ENCODE measurements around the gene NHSL2.

NHSL2 gene

GRCh38 chrX:72081605-72082320 is 171.1 kb downstream of the NHSL2 start:
- DNase-seq: no peak

GRCh38 chrX:72083291-72083690 is 172.6 kb downstream of the NHSL2 start:
- DNase-seq: no peak

DNA sequence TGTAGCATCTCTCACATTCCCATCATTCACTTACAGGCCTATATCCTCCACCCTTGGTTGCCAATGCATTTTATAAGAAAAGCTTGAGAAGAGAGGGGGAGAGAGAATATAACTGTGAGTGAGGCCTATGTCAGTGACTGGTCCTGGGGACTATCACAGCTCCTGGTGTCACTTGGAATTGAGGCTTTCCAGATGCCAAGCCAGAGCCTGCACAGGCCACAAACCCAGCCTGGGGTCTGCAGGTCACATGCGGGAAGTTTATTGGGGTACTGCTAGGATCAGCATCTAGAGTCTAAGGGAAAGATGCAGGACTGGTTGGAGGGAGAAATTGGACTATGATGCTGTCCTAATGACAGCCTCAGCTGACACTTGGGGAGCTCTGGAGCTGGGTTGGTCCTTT is 173.5 kb downstream of the NHSL2 start:
- DNase-seq: no peak

DNA sequence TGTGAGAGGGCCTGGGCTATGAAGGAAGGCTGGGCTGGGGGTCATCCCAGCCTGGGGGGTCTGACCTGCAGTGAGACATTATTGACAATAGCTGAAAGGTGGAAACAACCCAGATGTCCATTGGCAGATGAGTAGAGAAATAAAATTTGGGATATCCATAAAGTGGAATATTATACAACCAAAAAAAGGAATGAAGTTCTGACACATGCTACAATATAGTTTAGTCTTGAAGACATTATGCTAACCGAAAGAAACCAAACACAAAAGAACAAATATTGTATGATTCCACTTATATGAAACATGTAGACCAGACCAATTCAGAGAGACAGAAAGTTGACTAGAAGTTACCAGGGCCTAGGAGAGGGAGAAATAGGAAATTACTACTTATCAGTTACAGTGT is 176.3 kb downstream of the NHSL2 start:
- DNase-seq: no peak

DNA sequence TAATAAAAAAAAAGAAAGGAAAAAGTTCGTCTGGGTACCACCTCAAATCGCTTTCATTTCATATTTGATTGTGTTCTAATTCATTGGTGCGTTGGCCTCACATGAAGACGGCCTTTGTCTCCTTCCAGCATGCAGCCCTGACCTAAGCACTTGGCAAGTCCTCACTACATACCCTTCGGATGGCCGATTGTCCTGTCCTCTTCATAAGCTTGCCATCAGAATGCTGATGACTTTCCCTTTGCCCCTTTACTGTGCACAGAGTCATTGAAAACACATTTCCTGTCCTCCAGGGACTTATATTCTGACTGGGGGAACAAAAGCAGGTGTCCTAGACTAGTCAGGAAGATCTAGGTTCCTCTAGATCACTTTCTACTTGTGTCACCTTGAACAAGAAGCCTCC is 178.1 kb downstream of the NHSL2 start:
- no peak for DNase-seq

- DNase-seq: no peak
Measured at GRCh38 chrX:72089254-72089653, 178.6 kb downstream of the NHSL2 start.

DNA sequence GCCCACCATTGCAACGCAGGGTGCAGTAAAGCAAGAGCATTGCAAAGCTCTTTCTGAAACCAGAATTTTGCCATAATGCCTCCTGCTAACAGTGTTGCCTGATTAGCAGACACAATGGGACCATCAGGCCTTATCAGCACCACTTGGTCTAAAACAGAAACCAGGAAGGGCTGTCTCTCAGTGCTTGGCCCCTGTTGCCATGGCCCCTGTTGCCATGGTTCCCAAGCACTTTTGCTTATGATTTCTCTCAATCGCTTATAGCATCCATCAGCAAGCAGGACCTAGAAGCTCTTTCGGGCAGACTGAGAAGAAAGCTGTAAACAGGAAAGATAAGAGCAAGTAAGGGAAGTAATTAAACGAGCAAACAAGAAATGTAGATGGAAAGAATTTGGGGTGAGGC is 184.2 kb downstream of the NHSL2 start:
- DNase-seq: no peak

DNA sequence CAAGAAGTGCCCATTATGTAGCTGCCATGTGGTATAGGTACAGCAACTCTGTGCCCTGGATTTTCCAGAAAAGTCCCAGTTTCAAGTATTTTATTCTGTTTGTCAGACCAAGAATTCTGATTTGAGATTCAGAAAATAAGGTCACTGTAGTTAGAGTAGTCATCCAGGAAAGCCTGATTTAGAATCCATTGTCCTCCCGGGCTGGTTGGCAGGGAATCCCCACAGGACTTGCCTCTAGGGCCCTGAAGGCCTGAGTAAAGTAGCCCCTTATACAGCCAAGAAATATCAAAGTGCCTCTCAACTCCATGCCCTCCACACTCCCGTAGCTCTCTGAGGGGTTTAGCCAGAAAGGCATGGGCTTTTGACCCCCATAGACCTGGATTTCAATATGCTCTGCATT is 184.7 kb downstream of the NHSL2 start:
- DNase-seq: no peak

DNA sequence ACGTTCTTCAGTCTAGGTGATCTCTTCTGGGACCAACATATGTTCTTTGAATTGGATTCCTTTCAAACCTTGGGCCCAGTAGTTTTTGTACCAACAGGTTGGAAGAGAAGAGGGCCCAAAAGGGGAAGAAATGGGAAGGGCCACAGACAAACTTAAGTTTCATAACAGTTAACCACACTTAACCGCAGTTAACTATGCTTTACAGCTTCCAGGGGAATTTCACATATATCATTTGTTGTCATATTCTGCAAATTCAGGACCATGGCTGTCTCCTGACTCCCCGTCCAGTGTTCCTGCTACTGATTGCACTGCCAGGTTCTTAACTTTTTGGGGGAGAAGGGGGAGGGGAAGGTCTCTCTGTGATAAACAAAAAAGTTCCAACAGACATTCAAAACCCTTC is 186.5 kb downstream of the NHSL2 start:
- no peak for DNase-seq

DNA sequence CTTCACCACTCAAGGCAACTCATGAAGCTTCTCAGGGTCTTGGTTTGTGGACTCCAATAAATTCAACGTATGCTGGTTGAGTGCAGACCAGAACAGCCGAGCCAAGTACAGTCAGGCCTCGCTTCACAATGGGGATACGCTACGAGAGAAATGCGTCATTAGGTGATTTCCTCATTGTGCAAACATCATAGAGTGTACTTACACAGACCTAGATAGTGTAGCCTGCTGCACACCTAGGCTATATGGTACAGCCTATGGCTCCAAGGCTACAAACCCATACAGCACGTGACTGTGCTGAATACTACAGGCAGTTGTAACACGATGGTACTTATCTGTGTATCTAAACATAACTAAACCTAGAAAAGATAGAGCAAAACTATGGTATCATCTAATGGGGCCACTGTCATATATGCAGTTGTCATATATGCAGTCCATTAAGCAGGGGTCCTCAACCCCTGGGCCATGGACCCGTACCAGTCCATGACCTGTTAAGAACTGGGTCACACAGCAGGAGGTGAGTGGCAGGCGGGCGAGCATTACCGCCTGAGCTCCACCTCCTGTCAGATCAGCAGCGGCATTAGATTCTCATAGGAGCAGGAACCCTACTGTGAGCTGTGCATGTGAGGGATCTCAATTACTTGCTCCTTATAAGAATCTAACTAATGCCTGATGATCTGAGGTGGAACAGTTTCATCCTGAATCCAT is 189.6 kb downstream of the NHSL2 start:
- DNase-seq: no peak

DNA sequence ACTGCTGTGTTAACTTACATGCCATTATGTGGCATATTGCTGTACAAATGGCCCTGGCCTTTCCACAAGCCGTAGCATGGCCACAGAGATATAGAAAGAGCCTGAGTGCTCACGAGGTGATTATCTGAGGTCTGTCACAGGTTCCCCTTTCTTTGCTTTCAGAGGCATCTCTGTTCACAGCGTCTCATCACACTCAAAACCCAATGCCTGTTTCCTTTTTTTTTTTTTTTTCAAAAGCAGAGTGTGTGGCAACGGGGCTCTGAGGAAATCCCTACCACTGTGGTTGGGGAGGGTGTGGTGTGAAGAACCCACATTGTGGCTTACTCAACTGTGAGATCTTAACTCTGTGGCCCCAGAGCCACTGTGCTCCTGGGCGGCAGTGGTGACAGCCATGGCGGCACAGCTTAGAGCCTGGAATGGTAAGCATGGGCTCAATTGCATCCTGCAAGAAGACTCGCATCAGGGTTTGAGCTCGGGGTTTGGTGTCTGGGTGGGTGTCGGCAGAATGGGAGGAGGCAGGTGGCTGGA is 190.2 kb downstream of the NHSL2 start:
- DNase-seq: no peak

GRCh38 chrX:72101597-72102037 is 191.0 kb downstream of the NHSL2 start:
- no peak for DNase-seq

- DNase-seq: no peak
Measured at GRCh38 chrX:72102126-72102525, 191.5 kb downstream of the NHSL2 start.

DNA sequence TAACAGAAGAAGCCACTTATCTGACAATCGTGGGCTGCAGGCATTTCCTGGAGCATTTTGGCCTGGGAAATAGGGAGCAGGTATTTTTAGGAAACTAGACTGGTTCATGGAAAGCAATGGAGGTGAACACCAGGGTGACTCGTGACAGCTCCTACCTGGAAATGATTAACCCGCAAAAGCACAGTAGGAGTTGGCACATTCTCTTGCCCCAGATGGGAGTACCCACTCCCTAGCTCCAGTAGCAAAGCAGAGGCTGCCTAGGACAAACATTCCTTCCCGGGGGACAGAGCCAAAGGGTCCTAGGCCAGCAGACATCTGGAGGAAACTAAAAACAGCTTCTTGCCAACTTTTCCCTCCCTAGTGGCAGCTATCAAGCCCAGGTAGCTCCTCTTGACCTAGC is 192.1 kb downstream of the NHSL2 start:
- no peak for DNase-seq

- DNase-seq: no peak
Measured at GRCh38 chrX:72105436-72105835, 194.8 kb downstream of the NHSL2 start.

GRCh38 chrX:72107320-72107719 is 196.7 kb downstream of the NHSL2 start:
- DNase-seq: no peak

DNA sequence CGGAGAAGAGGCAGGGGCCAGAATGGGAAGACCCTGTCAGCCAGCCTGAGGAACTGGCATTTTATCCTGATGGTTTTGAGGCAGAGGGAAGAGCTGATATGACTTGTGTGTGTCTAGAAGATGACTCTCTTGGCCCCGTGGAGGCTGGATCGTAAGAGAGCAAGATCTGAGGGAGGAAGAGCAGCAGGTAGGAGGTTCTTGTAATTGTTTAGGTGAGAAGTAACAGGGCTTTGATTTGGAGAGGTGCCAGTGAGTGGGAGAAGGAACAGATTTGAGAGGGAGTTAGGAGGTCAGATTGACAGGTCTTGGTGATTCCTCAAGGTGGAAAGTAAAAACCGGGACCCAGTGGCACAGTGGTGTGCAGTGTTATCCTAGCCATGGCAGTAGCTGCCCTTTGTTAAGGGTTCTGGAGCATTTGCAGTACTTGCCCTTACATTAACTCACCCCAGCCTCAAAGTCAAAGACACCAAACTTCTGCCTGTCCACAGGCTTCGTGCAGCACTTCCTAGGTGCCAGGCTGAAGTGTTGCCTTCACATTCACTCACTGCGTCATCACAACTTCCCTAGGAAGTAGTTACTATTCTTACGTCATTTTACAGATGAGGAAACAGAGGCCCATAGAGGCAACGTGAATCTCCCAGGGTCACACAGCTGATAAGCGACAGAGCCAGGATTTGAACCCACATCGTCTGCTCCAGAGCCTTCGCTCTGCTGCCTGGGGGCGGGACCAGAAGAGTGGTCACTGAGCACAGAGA is 197.4 kb downstream of the NHSL2 start:
- DNase-seq: no peak

- DNase-seq: no peak
Measured at GRCh38 chrX:72108666-72109065, 198.0 kb downstream of the NHSL2 start.

DNA sequence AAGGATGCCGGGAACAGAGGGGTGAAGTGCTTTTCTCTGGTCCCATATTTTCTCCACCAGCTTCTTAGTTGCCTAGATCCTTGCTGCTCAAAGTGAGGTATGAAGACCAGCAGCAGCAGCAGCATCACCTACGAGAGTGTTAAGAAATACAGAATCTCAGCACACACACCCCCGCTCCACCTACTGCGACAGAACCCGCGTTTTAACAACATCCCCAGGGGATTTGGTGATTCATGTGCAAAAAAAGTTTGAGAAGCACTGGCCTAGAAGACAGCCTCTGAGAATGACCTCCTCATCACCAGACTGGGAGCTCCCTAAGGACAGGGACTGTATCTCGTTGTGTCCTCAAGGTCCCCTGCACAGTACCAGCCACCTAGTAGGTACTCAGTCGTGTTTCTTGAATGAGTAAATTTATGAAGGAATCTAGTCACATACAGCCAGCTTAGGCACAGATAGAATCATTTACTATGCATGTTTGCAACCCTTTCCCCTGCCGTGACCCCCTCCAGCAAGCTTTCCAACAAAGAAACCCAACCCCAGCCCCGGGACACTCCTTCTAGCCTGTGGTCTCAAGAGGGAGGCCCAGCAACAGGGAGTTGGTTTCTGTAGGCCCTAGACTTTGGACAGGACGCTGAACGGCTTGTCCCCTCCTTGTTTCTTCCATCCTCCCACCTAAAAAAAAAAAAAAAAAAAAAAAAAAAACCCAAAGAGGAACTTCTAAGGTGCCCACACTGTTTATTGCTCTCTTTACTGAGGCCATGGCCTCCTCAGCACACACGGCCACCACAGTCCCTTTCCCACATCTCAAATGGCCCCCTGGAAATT is 199.6 kb downstream of the NHSL2 start:
- no peak for DNase-seq

- no peak for DNase-seq
Measured at GRCh38 chrX:72110876-72111708, 200.4 kb downstream of the NHSL2 start.

DNA sequence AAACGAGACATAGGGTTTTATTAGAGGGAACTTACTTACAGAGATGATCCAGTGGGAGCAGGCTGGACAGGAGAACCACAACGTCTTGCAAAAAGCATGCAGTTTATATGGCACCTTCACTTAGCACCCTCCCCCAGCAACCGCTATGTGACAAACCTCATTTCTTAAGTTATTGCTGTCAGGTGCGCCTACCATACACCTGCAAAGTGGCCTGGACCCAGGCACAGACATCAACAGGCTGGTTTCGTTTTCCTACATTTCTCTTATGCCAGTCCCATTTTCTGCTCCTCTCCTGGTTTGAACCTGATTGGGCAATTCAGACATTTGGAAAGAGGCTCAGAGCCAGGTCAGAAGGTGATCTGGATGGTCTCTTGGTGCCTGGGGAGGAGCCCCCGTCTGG is 202.8 kb downstream of the NHSL2 start:
- no peak for DNase-seq

- DNase-seq: no peak
Measured at GRCh38 chrX:72114306-72114705, 203.7 kb downstream of the NHSL2 start.

Data from NCI-H2171 (cell line).